Smooth muscle cell (in vitro differentiated cells): ENCODE data around the gene CTAGE9. TPM values are rescaled to one million over a fixed set of nuclear protein-coding genes. Genes with fewer than 3 reads are reported as not detected.

Experiments
- DNase-seq: peaks from one replicate; lab custom pipeline; 2025; ENCODE audit not compliant: unreplicated experiment; lab: John Stamatoyannopoulos, UW
- H2AFZ ChIP-seq: fragments of 200-600 bp; sonication (generic); 2 replicates; pipeline ENCODE4 v1.6.0; 2016; ENCODE audit warnings: antibody characterized with exemption, low read depth, mild to moderate bottlenecking
- H3F3A ChIP-seq: fragments of 200-600 bp; sonication (generic); 2 replicates; pipeline ENCODE4 v1.6.0; 2017; ENCODE audit warnings: antibody characterized with exemption, low read depth
- H3K27ac ChIP-seq: fragments of 200-600 bp; sonication (generic); 2 replicates; pipeline ENCODE4 v1.5.1; 2016; ENCODE audit warnings: low read depth, mild to moderate bottlenecking
- H3K27me3 ChIP-seq: fragments of 200-600 bp; sonication (generic); 2 replicates; pipeline ENCODE4 v1.6.1; 2016; ENCODE audit warnings: low read depth, mild to moderate bottlenecking
- H3K36me3 ChIP-seq: fragments of 200-600 bp; sonication (generic); 2 replicates; pipeline ENCODE4 v1.5.1; 2016; ENCODE audit warnings: low read depth
- H3K4me1 ChIP-seq: fragments of 200-600 bp; sonication (generic); 2 replicates; pipeline ENCODE4 v1.5.1; 2016; ENCODE audit warnings: low read depth
- H3K4me2 ChIP-seq: fragments of 200-600 bp; sonication (generic); 2 replicates; pipeline ENCODE4 v1.6.0; 2016; ENCODE audit warnings: mild to moderate bottlenecking
- H3K4me3 ChIP-seq: fragments of 200-600 bp; sonication (generic); 2 replicates; pipeline ENCODE4 v1.5.1; 2016; ENCODE audit warnings: mild to moderate bottlenecking
- H3K79me2 ChIP-seq: fragments of 200-600 bp; sonication (generic); 2 replicates; pipeline ENCODE4 v1.6.0; 2016; ENCODE audit warnings: low read depth, mild to moderate bottlenecking
- H3K9ac ChIP-seq: fragments of 200-600 bp; sonication (generic); 2 replicates; pipeline ENCODE4 v1.6.0; 2016; ENCODE audit warnings: low read depth
- H3K9me3 ChIP-seq: fragments of 200-600 bp; sonication (generic); replicated peaks from 2 replicates; pipeline ENCODE4 v1.5.1; 2016; ENCODE audit warnings: low read depth
- H4K20me1 ChIP-seq: fragments of 200-600 bp; sonication (generic); 2 replicates; pipeline ENCODE4 v1.6.0; 2016; ENCODE audit warnings: low read depth
- WGBS: methylation state at CpG from one replicate; pipeline ENCODE4 v1.1.7; 2016; ENCODE audit warnings: low lambda C conversion rate; 5-methylcytosine and 5-hydroxymethylcytosine counted together
- polyA plus RNA-seq: library from polyadenylated mRNA; unstranded; fragments of >200 nt; fragmentation: Nextera tagmentation; extraction: Ambion mirVana; gene quantifications from 2 replicates; pipeline ENCODE4 v1.2.1, GENCODE V29; 2016
- total RNA-seq: library from RNA; depleted of rRNA; stranded (reverse); fragments of >200 nt; gene quantifications from 2 replicates; pipeline ENCODE4 v1.2.3, GENCODE V29; 2014
- TF ChIP-seq, protein P1 (sequence below): fragments of 200-600 bp; sonication (generic); IDR thresholded peaks from 2 replicates; pipeline ENCODE4 v1.5.1; 2017; ENCODE audit warnings: borderline replicate concordance, mild to moderate bottlenecking, antibody characterized with exemption; ENCODE audit not compliant: insufficient read depth, poor library complexity, severe bottlenecking

Gene CTAGE9
- total and polyA plus RNA-seq, 2 experiments from 2014 or later = not detected

DNA sequence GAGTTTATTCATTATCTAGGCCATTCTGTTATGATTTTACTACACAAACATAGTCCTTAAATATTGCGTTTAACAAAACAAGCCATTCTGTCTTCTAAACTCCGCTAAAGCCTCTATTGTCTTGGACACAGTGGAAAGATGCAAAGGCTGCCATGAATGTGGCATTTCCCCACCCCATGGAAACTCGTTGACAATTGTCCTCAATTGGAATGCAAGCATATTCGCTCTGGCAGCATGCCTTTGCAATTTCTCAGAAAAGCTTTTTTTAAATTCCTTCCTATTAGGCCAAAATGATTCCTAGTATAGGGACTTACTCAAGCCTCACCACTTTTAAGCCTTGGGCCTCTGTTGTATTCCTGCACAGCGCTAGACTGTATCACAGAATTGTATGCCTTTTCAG is 32.4 kb downstream of the CTAGE9 start:
- no peaks in the 10 kb centered on the region for H3K79me2 ChIP-seq

DNA sequence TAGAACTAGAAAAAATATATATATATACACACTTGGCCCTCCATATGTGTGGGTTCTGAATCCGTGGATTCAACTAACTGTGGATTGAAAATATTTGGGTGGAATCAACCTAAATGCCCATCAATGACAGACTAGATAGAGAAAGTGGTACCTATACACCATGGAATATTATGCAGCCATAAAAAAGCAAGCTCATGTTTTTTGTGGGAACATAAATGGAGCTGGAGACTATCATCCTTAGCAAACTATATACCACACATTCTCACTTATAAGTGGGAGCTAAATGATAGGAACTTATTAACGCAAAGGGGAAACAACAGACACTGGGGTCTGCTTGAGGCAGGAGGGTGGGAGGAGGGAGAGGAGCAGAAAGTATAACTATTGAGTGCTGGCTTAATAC is 37.6 kb downstream of the CTAGE9 start:
- Histone ChIP-seq H3K4me1 (no peaks in the 10 kb centered on the region), H2AFZ (no peak overlapping the region), H3K4me2 (no peak overlapping the region), H3F3A (no peaks in the 10 kb centered on the region), H3K79me2 (no peaks in the 10 kb centered on the region), H3K4me3 (no peak overlapping the region), H4K20me1 (no peaks in the 10 kb centered on the region), H3K36me3 (no peaks in the 10 kb centered on the region), H3K27me3 (no peaks in the 10 kb centered on the region), H3K27ac (no peak overlapping the region), H3K9ac (no peak overlapping the region), H3K9me3 (no peaks in the 10 kb centered on the region)
- TF ChIP-seq, protein P1, sequence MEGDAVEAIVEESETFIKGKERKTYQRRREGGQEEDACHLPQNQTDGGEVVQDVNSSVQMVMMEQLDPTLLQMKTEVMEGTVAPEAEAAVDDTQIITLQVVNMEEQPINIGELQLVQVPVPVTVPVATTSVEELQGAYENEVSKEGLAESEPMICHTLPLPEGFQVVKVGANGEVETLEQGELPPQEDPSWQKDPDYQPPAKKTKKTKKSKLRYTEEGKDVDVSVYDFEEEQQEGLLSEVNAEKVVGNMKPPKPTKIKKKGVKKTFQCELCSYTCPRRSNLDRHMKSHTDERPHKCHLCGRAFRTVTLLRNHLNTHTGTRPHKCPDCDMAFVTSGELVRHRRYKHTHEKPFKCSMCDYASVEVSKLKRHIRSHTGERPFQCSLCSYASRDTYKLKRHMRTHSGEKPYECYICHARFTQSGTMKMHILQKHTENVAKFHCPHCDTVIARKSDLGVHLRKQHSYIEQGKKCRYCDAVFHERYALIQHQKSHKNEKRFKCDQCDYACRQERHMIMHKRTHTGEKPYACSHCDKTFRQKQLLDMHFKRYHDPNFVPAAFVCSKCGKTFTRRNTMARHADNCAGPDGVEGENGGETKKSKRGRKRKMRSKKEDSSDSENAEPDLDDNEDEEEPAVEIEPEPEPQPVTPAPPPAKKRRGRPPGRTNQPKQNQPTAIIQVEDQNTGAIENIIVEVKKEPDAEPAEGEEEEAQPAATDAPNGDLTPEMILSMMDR = no peak
- 84% methylated on average over 2 of the region's 2 CpGs for WGBS
- no peak for DNase-seq

More for the DNA sequence above, 32.4 kb downstream of the CTAGE9 start:
- no peaks in the 10 kb centered on the region for H3K36me3 ChIP-seq
- H3K27ac ChIP-seq = no peak overlapping the region
- no peak overlapping the region for H3K4me3 ChIP-seq
- H3K9ac ChIP-seq = no peak overlapping the region
- no peak overlapping the region for H2AFZ ChIP-seq
- no peaks in the 10 kb centered on the region for H3K9me3 ChIP-seq
- H3F3A ChIP-seq = no peaks in the 10 kb centered on the region
- H3K4me1 ChIP-seq = no peaks in the 10 kb centered on the region
- H3K27me3 ChIP-seq = no peaks in the 10 kb centered on the region
- no peak overlapping the region for H3K4me2 ChIP-seq
- 71% methylated on average over 5 of the region's 5 CpGs for WGBS
- TF ChIP-seq, protein P1 = no peak
- H4K20me1 ChIP-seq = no peaks in the 10 kb centered on the region
- no peak for DNase-seq

DNA sequence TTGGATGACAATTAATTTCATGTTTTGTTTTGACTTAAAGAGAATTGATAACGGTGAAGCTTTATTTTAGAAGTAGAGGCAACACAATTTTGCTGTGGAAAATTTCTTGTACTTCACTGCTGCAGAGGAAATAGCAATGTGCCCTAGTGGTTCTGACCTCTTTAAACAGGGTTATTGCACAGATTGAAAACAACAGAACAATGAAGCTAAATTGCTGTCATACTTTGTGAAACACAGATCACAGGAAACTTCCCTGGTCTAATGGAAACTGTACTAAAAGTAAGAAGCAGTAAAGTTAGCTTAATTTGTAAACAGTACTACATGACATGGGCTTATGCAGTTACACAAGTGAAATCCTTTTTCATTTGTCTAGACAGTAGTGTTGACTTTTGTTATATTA is 40.9 kb downstream of the CTAGE9 start:
- Histone ChIP-seq H2AFZ (no peak overlapping the region), H3K27me3 (peaks cover 3% of the 10 kb centered on the region), H3K27ac (no peak overlapping the region), H3K4me1 (no peaks in the 10 kb centered on the region), H3K4me3 (no peak overlapping the region), H4K20me1 (no peaks in the 10 kb centered on the region), H3K9me3 (no peaks in the 10 kb centered on the region), H3K9ac (no peak overlapping the region), H3K4me2 (no peak overlapping the region), H3K79me2 (no peaks in the 10 kb centered on the region), H3K36me3 (no peaks in the 10 kb centered on the region), H3F3A (no peaks in the 10 kb centered on the region)
- no peak for DNase-seq
- WGBS = 87% methylated on average over 1 of the region's 1 CpG
- TF ChIP-seq, protein P1 = no peak

DNA sequence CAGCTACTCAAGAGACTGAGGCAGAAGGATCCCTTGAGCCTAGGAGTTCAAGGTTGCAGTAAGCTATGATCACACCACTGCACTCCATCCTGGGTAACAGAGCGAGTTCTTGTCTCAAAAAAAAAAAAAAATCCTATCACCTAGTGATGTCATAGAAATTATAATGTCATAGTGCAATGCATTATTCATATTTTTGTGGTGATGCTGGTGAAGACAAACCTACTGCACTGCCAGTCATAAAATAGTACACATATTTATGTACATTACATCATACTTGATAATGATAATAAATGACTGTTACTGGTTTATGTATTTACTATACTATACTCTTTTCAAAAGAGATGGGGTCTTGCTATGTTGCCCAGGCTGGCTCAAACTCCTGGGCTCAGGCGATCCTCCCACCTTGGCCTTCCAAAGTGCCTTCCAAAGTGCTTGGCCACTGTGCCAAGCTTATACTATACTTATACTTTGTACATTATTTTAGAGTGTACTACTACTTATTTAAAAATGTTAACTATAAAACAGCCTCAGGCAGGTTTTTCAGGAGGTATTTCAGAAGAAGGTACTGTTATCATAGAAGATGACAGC is 47.1 kb downstream of the CTAGE9 start:
- H3K27ac ChIP-seq = no peak overlapping the region
- no peaks in the 10 kb centered on the region for H3K79me2 ChIP-seq
- no peaks in the 10 kb centered on the region for H3K4me1 ChIP-seq
- H3K9ac ChIP-seq = no peak overlapping the region
- H3K27me3 ChIP-seq = peaks cover 3% of the 10 kb centered on the region
- H2AFZ ChIP-seq = no peak overlapping the region
- TF ChIP-seq, protein P1 = no peak
- 87% methylated on average over 2 of the region's 2 CpGs for WGBS
- DNase-seq = no peak
- H3K36me3 ChIP-seq = no peaks in the 10 kb centered on the region
- H3K9me3 ChIP-seq = no peaks in the 10 kb centered on the region
- no peaks in the 10 kb centered on the region for H3F3A ChIP-seq
- H3K4me2 ChIP-seq = no peak overlapping the region
- H3K4me3 ChIP-seq = no peak overlapping the region
- H4K20me1 ChIP-seq = no peaks in the 10 kb centered on the region
